GM18520 (cell line): Measurements from ENCODE around the gene SPRR1A.

Experiments used
- ATAC-seq: cut with Tn5 transposase; IDR thresholded peaks from one replicate; pipeline ENCODE4 v1.9.1; 2021; ENCODE audit not compliant: unreplicated experiment

SPRR1A gene, protein sequence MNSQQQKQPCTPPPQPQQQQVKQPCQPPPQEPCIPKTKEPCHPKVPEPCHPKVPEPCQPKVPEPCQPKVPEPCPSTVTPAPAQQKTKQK

DNA sequence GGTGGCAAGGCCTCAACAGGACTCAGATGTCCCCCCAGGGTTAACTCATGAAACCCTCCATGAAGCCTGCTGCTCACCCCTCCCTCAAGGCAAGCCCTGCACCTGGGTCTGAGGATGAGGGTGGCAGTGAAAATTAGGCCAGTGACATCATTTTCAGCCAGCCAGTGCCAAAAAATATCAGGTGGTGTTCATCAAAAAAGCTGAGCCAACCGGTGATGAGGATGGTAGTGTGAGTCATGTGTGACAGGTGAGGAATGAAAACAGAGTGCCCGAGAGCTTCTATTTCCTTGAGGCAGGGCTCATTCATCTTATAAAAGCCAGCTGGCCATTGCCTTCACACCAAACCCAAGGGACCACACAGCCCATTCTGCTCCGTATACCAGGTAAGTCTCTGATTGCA lies at the start of gene SPRR1A:
TSS of gene SPRR1A (plus strand) at position 339 of the 400 bp plus-strand sequence. CDS start 1,150 bp downstream, outside the sequence.
- ATAC-seq, result no peak

DNA sequence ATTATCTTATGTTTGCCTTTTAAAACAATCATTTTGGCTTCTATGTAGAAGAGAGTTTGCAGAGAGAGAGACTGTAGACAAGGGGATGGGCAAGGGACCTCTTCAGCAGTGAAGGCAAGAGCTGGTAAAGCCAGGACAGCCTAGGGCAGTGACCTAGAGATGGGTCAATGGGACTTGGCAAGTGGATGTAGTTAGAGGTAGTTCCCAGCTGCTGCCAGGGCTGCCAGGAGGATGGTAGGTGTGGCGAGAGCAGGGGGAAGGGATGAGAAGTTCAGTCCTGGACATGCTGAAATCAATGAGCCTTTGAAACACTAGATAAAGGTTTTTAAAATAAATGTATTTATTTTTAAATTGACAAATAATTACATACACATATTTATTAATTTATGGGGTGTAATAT lies 43.3 kb upstream of the SPRR1A start:
- no peak for ATAC-seq

DNA sequence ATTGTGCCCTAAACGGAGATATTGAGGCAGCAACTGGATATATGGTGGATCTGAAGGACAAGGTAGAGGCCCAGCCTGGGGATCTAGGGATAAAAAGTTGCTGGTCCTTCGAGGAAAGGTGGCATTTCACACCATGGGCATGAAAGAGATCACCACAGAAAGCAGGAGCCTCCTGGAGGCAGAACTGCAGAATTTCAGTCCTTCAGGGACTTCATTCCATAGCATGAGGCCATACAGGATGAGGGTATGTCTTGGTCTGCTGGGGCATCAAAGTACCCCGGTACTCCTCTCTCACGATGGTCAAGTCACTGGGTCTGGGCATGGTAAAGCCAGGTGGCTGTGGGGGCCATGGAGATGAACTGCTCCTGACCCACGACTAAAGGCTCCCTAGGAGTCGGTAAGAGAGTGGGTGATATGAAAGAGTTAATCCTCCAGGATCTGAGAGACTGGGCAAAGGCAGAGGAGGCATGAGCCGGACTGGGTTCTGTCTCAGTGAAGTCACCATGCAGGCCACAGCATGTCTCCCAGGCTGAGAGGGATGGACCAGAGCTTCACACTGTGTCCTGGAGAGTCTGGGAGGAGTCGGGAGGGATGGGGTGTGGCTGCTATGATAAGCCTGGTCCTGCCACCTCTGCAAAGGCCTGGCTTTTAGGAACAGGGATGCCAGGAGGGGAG lies 42.7 kb upstream of the SPRR1A start:
- ATAC-seq, result no peak

DNA sequence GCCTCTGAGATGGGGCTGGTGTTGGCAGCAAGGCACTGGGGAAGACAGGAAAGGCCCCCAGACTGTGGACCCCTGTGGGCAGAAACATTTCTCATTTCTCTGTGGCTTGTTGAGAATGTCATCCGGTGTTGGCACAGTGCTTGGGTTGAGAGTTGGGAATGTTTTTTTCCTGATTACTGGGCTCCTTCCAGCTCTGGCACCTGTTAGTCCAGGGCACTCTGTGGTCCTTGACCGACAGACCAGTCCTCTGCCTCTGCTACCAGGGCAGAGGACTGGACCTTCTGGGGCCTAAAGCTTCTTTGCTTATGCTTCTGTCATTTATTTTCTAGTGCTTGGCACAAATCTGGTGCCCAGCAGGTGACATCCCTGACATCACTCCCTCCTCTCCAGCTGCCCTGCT lies 41.7 kb upstream of the SPRR1A start:
- no peak for ATAC-seq

DNA sequence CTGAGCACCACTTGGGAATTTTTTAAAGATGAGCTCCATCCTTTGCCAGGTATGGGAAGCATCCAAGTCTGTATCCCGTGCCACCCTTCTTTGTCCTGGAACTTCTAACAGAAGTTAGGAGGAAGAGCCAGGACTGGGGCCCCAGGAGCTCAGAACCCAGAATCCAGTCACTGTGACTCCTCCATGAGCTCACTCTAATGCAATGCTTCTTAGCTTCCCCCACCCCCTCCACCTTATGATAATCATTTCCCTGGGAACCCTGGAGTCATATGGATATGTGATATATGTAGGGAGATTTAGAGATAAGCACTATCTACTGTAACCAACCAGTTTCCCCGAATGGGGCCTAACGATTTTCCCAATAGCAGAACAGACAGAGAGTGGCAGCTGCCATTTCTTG lies 37.6 kb upstream of the SPRR1A start:
- no peak for ATAC-seq

DNA sequence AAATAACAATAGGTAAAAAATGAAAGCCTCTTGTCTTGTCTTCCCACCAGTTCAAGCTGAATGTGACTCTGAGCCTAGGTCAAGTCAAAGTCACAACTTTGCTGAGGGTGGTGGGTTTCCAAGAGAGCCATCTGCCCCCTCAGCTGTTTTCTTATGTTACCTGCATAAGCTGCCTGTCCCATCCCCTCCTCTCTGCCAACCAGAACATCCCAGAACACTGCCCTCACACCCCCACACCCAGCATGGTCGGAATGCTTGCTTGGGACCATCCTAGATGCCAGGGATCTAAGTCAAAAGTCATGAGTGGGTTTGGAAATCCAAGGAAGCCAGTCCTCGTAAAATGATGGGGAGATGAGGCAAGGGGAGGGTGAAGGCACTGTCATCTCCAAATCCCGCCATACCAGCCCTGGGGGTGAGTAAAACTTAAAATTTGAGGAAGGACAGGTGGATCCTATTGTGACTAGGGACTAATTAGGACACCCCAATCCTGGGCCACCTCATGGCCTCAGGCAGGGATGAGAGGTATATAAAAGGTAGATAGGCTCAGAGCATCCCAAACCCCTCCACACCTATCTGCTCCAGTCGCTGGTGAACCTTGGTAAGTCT lies 37.1 kb upstream of the SPRR1A start, which contains the start of gene SPRR5:
TSS of gene SPRR5 (plus strand) at position 556 of the 606 bp plus-strand sequence. CDS start 1,349 bp downstream, outside the sequence.
- no peak for ATAC-seq

DNA sequence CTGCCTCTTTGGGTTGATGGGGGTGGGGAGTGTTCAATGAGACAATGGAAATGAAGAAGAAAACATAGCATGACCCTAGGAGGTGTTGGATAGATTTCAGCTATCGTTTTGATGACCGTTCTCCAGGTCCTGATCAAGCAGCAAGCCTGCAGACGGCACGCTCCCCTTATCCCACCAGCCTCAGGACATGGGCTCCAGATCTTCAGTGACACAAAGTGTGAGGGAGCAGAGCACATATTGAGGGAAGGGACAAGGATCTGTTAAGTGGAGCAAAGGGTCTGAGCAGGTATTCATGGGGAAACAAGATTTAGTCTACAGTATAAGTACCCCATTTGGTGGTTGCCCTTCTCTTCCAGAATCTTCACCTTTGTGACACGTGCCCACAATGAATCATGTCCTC lies 32.2 kb upstream of the SPRR1A start:
- ATAC-seq, result no peak

DNA sequence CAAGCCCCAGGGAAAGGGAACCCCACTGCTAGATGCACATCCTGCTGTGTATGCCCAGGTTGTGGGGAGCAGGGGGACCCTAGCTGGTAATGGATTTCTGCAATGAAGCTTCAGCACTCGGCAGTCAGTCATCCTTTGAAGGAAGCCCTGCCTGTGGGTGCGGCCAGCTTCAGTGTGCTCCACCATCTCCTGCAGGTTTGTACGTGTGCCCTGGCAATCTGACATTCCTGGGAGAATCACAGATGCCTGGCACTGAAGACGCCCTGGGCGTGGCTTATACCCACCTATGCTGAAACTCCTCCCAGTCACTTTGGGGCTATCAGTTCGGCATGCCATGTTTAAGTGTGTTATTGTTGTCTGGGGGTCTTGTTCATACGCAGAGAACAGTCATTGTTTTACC lies 30.1 kb upstream of the SPRR1A start:
- ATAC-seq, result no peak

DNA sequence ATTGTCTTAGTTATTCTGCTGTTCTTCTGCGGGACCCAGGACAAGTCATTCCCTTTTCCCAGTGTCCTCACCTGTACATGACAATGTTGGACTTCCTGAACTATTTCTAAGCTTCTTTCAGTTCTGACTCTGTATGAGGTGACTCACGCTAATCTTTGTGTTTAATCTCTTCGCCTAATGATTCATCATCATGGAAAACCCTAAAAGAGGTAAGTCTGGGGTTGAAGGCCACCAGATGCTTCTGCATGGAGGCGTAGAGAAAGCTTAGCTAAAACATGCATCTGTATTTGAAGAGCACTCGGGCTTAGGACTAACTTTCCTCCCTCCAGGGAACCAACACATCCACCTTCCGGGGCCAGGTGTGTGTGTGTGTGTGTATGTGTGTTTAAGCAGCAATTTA lies 29.4 kb upstream of the SPRR1A start:
- ATAC-seq, result no peak

DNA sequence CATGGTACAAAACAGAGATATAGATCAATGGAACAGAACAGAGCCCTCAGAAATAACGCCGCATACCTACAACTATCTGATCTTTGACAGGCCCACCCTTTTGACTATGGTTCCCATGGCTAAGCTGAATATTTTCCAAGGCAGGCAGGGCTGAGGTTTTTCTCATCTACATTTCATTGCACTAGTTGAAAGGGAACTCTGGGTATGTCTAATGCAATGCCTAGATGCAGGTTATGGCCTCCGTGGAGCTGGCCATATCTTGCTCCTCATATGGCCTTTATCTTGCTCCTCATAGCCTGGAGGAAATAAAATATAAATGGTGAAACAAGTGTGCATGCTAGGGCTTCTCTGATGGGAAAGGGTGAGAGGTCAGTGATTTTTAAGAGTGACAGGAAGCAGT lies 26.3 kb upstream of the SPRR1A start:
- no peak for ATAC-seq

DNA sequence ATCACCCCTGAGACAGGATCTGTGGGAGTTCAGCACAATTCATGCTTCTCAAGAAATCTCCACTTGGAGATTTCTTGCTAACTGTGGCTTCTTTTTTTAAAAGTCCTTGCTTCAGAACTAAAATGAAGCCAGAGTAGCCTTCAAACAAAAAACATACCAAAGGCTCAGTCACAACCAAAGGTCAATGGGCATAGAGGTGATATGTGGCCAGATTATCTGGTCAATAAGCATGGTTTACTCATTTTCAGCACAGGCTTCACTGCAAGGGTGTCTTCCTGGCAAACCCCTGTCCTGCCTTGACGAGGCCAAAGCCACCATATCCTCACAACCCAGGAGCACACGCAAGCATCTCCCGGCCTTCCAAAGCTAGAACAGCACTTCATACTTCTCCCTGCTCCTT lies 24.6 kb upstream of the SPRR1A start:
- no peak for ATAC-seq

DNA sequence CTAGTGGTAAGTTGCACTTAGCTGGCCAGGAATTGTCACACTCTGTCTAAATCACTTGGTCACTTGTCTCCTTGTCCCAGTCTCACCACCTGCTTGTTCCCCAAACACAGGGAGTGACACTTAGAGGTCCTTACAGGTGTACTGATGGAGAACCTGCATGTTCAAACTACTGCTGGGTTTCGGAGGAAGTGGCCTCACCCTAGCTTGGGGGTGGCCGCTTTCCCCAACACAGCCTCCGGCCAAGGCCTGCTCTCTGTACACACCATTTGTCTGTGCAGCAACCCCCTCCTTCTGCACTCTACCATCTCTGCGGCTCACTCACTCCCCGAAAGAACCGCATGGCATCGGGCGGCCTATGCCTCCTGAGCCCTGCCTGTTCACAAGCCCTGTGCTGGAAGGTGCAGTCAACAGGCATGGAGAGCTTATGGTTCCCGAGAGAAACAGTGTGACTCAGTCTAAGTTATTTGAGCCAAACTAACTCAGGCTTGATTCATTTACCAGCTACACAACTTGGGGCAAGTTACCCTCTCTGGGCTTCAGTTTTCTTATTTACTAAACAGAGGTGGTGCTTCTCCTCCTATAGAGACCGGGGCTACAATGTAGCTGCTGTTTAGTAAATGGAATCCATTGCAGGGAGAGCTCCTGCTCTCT lies 24.0 kb upstream of the SPRR1A start:
- no peak for ATAC-seq

DNA sequence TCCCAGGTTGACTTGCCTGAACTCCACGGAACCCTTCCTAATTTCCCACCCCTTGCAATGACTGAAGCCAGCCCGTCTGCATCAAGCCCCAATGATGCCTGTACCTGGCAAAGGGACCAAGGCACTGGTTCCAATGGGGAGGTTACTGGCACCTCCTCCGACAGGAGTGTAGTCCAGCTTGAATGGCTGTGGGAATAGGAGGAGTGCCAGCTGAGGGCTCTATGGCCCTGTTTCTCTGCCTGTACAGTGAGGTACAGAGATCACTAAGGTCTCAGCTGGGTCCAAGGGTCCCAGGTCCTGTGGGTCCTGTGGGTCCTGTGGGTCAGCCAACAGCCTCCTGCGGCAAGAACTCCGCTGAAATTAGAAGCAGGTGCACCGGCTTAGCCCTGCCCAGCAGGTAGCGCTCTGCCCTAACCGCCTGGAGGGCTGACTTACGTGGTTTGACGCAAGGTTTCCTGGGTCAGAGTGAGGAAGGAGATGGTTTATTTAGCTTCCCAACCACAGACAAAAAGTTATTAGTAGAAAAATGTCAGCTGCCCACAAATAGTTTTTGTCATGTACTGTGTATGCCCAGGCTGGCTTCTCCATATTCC lies 23.3 kb upstream of the SPRR1A start:
- ATAC-seq, result no peak

DNA sequence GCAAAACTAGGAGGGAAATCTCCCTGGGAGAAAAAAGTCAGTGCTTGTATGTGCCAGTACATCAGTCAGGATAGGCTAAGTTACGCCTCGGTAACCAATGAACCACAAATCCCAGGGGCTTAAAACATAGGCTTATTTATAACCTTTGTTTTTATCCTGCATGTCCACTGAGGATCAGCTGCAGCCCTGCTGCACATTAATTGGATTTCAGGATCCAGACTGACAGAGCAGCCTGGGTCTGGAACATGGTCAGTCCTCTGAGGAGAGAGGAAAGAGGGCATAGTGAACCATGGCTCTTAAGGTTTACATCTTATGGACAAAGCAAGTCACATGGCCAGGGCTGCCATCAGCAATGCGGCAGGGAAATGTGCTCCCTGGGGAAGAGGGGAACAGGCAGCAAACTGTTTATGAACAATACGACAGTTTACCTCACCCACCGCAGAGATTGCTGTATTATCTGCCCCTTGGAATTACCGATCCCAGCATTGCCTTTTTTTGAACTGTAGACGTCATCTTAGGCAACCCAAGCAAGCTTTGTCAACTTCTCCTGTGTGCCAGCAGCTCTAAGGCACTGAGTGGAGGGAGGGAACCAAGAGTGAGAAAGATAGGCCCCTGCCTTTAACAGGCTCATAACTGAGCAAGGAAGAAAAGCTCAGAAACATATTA lies 22.5 kb upstream of the SPRR1A start:
- no peak for ATAC-seq

DNA sequence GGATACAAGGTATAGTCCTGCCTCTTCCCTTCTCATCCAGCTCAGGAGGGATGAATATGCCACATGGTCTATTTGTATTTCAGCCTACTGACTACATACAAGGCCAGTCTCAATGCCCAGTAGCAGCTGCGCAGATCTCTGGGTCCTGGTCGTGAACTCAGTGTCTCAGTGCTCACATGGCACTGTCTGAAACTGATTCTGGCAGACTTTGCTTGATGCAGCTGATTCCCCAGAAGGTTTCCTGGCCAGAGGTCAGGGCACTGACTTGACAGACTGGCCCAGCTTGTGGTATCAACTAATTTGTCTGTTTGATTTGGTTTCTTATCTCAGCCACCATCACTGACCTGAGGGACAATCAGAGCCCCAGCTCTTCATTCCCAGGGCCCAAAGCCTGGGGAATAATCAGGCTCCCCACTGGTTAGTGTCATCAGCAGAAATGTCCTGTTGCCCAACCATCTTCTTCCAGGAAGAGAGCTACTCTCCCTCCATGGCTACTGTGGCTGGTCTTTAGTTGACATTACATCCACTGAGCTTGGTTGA lies 20.9 kb upstream of the SPRR1A start:
- no peak for ATAC-seq

DNA sequence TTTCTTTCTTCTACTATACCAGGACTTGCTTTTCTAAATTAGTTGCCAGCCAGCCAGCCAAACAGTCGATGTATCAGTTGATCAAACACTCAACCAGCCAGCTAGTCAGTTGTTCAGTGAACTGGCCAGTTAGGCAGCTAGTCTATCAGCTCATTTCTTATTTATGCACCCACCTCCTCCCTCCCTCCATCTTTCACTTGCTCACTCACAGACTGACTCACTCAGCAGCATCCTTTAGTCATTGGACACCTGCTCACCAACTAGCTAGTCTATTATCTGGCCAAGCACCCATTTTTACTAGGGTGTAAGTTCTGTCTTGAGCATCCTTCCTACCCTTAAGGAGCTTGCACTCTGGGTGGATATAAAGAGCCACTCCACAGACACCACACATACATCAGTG lies 19.3 kb upstream of the SPRR1A start:
- ATAC-seq, result no peak

DNA sequence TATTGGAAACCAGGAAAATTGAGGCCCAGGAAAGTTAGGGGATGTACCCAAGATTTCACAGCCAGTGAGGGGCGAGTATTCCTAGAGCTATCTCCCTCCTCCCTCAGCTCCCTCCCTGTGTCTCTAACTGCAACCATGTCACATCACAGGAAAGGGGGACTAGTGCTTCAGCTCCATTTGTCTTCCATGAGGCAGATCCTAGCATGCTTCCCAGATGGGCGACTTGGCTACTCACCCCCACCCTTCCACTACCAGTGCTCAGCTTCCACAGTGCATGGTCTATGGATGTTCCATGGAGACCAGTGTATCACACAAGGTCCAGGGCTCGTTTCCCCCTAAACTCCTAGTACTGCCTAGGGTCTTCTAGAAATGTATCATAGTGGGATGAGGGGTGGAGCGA lies 18.0 kb upstream of the SPRR1A start:
- no peak for ATAC-seq

DNA sequence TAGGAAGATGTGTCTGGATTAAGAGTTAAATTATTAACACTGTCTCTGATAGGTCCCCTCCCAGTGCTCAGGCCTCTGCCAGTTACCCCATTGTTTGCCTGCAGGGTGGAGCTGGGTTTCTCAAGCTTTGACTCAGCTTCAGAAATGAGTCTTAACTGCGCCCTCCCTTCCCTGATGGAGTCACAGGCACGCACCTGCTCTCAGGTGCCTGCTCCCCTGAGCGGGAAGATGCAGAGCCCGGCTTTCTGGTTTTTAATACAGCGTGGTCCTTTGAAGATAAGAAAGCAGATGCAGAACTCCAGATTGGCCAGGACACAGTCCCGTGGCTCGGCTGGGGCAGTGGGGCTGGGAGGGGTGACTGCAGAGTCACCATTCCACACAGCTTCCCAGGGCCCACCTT lies 16.7 kb upstream of the SPRR1A start:
- ATAC-seq, result no peak

DNA sequence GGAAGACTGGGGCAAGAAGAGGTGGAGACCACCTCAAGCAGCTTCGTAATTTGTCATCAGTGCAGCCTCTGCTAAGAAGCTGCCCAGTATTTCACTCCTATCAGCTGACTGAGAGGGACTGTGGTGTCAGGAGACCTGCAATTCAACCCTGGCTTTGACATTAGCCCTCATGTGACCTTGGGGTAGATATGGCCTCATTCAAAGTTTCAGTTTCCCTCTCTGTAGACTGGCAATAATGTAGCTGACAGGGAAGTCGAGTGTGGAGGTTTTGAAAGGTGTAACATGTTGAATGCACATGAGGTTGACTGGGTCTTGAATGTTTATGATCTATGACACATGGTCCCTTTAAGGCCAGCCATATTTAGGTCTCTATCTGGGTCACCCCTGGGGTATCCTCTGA lies 15.6 kb upstream of the SPRR1A start:
- ATAC-seq, result peak; percentile 85

DNA sequence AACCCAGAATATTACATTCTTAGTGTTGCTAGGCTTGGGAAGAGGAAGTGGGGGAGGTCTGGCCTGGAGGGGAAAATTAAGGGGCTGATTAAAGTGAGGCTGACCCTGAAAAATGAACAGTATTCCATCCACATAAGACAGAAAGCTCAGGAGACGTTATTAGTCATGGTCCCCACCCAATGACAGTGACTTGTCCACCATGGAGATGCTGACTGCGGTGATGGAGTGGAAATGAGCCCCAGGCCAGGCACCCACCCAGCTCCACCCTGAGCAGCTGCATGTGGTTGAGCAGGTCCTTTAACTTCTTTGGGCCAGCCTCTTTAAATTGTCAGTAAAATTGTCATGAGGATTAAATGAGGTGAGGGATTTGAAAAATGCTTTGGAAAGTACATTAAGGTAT lies 14.8 kb upstream of the SPRR1A start:
- no peak for ATAC-seq

DNA sequence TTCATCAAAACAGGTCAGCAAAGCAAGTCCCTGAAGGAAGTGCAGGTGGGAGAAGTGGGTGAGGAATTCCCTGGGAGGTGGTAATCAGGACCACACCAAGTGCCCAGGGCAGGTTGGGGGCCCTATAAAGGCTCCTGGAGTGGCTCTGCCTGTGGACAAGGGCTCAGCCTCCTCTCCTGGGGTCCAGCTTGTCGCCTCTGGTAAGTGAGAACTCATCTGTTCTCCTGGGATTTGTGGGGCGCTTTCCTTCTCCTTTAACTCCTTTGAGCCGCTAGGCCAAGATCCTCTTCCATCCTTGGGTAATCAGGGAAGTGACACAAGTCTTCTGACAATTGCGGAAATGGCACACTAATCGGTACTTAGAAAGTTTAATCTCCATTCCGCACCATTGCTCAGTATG lies 13.4 kb upstream of the SPRR1A start, which contains the start of gene SPRR4:
TSS of gene SPRR4 (plus strand) at position 154 of the 400 bp plus-strand sequence. CDS start 1,243 bp downstream, outside the sequence.
- no peak for ATAC-seq
